GM12878 (cell line): ENCODE results near the gene KIFC3. TPM values are rescaled to one million over a fixed set of nuclear protein-coding genes. Genes with fewer than 3 reads are reported as not detected.

Experiments used
- CREB1 ChIP-seq: IDR thresholded peaks from 2 replicates; pipeline ENCODE4 v1.6.1; 2012; ENCODE audit warnings: low read depth, mild to moderate bottlenecking, inconsistent platforms
- KAT2A ChIP-seq: conservative IDR thresholded peaks from 2 replicates; pipeline ENCODE4 v1.6.1; 2011; ENCODE audit warnings: low read depth, low read length; ENCODE audit not compliant: control insufficient read depth
- MEF2A ChIP-seq: IDR thresholded peaks from 2 replicates; pipeline ENCODE4 v1.6.1; 2011; ENCODE audit warnings: low read depth, mild to moderate bottlenecking, low read length, moderate library complexity; ENCODE audit not compliant: insufficient read depth
- MEF2B ChIP-seq: fragments of 450-650 bp; IDR thresholded peaks from 2 replicates; pipeline ENCODE4 v1.6.1; 2018; ENCODE audit warnings: mild to moderate bottlenecking, moderate library complexity; ENCODE audit not compliant: partially characterized antibody, poor library complexity, severe bottlenecking
- NBN ChIP-seq: fragments of 450-650 bp; IDR thresholded peaks from 2 replicates; pipeline ENCODE4 v1.6.1; 2016
- PRDM15 ChIP-seq: fragments of 450-650 bp; formaldehyde crosslinking; IDR thresholded peaks from 2 replicates; pipeline ENCODE4 v1.4.0; 2020; ENCODE audit warnings: mild to moderate bottlenecking, moderate library complexity
- ZBED1 ChIP-seq: IDR thresholded peaks from 2 replicates; pipeline ENCODE4 v1.6.1; 2016; ENCODE audit warnings: borderline replicate concordance
- ZBTB40 ChIP-seq: fragments of 450-650 bp; IDR thresholded peaks from 2 replicates; pipeline ENCODE4 v1.6.1; 2016; ENCODE audit warnings: mild to moderate bottlenecking, moderate library complexity, borderline replicate concordance
- polyA plus RNA-seq, 11 experiments: library from polyadenylated mRNA; depleted of rRNA in 4 of 11; unstranded in 6 of 11; stranded (reverse) in 5 of 11; fragments of >200 nt; fragmentation: Nextera tagmentation in 4 of 11; fragmentation: Illumina TruSeq in 1 of 11; extraction: Ambion mirVana in 4 of 11; extraction: Trizol in 1 of 11; gene quantifications; 1 replicate in 1 of 11; 2 replicates in 10 of 11; pipeline versions ENCODE4 v1.2.1 to v1.2.3, GENCODE V29; 2011 to 2016; ENCODE audit warnings: inconsistent platforms in 2 of 11, missing spikeins in 2 of 11, low read depth in 1 of 11
- total RNA-seq, 4 experiments: library from RNA; depleted of rRNA in 3 of 4; stranded (reverse); fragments of >200 nt in 3 of 4; fragmentation: Illumina TruSeq in 1 of 4; extraction: Trizol in 1 of 4; gene quantifications; 2 replicates each; pipeline versions ENCODE4 v1.2.1 to v1.2.3, GENCODE V29; 2013 to 2021

KIFC3 gene
- total and polyA plus RNA-seq, 10 of the 15 experiments (the other 5 are each of a cell fraction or from before 2014, with no cell fraction given): 0.22 to 1.3 (median 0.26) TPM; not detected in 3

GRCh38 chr16:57751539-57752202, 50.6 kb downstream of the KIFC3 start (continued):
- TF ChIP-seq ZBTB40: no peak
- TF ChIP-seq PRDM15 (CRISPR knock-in tag): no peak
- no peak for TF ChIP-seq NBN
- TF ChIP-seq CREB1: no peak
- TF ChIP-seq MEF2A: no peak
- no peak for TF ChIP-seq KAT2A
- TF ChIP-seq ZBED1: no peak
- no peak for TF ChIP-seq MEF2B
